Neural cell (in vitro differentiated cells): ENCODE results near the gene CCDC12. TPM values are rescaled to one million over a fixed set of nuclear protein-coding genes. Genes with fewer than 3 reads are reported as not detected.

ENCODE experiments used
- H2AFZ ChIP-seq: fragments of 200-600, 300-800 bp; sonication (generic), shearing (Covaris generic); 2 replicates; pipeline ENCODE4 v1.6.0; 2014; ENCODE audit warnings: low read depth, mild to moderate bottlenecking, antibody characterized with exemption, low read length, moderate library complexity
- H3F3A ChIP-seq: fragments of 200-600 bp; shearing (Covaris generic); 2 replicates; pipeline ENCODE4 v1.6.1; 2016; ENCODE audit warnings: mild to moderate bottlenecking, moderate library complexity, mixed read lengths, antibody characterized with exemption, low read length; ENCODE audit not compliant: insufficient read depth, poor library complexity, severe bottlenecking
- H3K27ac ChIP-seq: fragments of 200-600, 300-800 bp; sonication (generic), shearing (Covaris generic); 2 replicates; pipeline ENCODE4 v1.5.1; 2014; ENCODE audit warnings: mild to moderate bottlenecking, low read length, moderate library complexity
- H3K27me3 ChIP-seq: fragments of 300-800, 200-600 bp; sonication (generic), shearing (Covaris generic); 2 replicates; pipeline ENCODE4 v1.6.0; 2014; ENCODE audit warnings: mild to moderate bottlenecking, low read depth, low read length, moderate library complexity; ENCODE audit not compliant: insufficient read depth
- H3K36me3 ChIP-seq: fragments of 300-800, 200-600 bp; sonication (generic), shearing (Covaris generic); 2 replicates; pipeline ENCODE4 v1.5.1; 2014; ENCODE audit warnings: mild to moderate bottlenecking, antibody characterized with exemption, low read length, moderate library complexity; ENCODE audit not compliant: insufficient read depth
- H3K4me2 ChIP-seq: fragments of 300-800, 200-600 bp; sonication (generic), shearing (Covaris generic); 2 replicates; pipeline ENCODE4 v1.6.0; 2014; ENCODE audit warnings: mild to moderate bottlenecking, low read length
- H3K4me3 ChIP-seq: fragments of 300-800, 200-600 bp; sonication (generic), shearing (Covaris generic); 2 replicates; pipeline ENCODE4 v1.5.1; 2014; ENCODE audit warnings: mild to moderate bottlenecking, low read length, moderate library complexity
- H3K79me2 ChIP-seq: fragments of 200-600 bp; shearing (Covaris generic); replicated peaks from 2 replicates; pipeline ENCODE4 v1.6.0; 2014; ENCODE audit warnings: mild to moderate bottlenecking, low read length, moderate library complexity; ENCODE audit not compliant: insufficient read depth
- H3K9ac ChIP-seq: fragments of 300-800, 200-600 bp; sonication (generic), shearing (Covaris generic); 2 replicates; pipeline ENCODE4 v1.6.1; 2016; ENCODE audit warnings: mild to moderate bottlenecking, low read length, mixed read lengths
- H3K9me2 ChIP-seq: fragments of 200-600 bp; shearing (Covaris generic); 2 replicates; pipeline ENCODE4 v1.6.1; 2016; ENCODE audit warnings: mild to moderate bottlenecking, low read length, mixed read lengths; ENCODE audit not compliant: insufficient read depth
- H3K9me3 ChIP-seq: fragments of 200-600, 300-800 bp; sonication (generic), shearing (Covaris generic); 2 replicates; pipeline ENCODE4 v1.6.1; 2016; ENCODE audit warnings: mild to moderate bottlenecking, mixed run types, low read length, moderate library complexity, mixed read lengths
- H4K20me1 ChIP-seq: fragments of 200-600 bp; shearing (Covaris generic); 2 replicates; pipeline ENCODE4 v1.6.1; 2016; ENCODE audit warnings: mild to moderate bottlenecking, mixed run types; ENCODE audit not compliant: insufficient read depth
- EP300 ChIP-seq: fragments of 450-650 bp; conservative IDR thresholded peaks from 2 replicates; pipeline ENCODE4 v1.6.1; 2014; ENCODE audit warnings: antibody characterized with exemption, mild to moderate bottlenecking, moderate library complexity; ENCODE audit not compliant: poor library complexity, severe bottlenecking
- EZH2 ChIP-seq: fragments of 200-600, 300-800 bp; shearing (Covaris generic), sonication (generic); IDR thresholded peaks from 2 replicates; pipeline ENCODE4 v1.6.1; 2014; ENCODE audit warnings: antibody characterized with exemption, low read length, borderline replicate concordance, mild to moderate bottlenecking; ENCODE audit not compliant: insufficient read depth, poor library complexity, severe bottlenecking
- MXI1 ChIP-seq: fragments of 450-650 bp; conservative IDR thresholded peaks from 2 replicates; pipeline ENCODE4 v1.6.1; 2014; ENCODE audit warnings: antibody characterized with exemption, mild to moderate bottlenecking; ENCODE audit not compliant: poor library complexity, severe bottlenecking
- POLR2AphosphoS5 ChIP-seq: IDR thresholded peaks from 2 replicates; pipeline ENCODE4 v1.6.1; 2012
- RAD21 ChIP-seq: fragments of 450-650 bp; conservative IDR thresholded peaks from 2 replicates; pipeline ENCODE4 v1.6.1; 2014; ENCODE audit warnings: antibody characterized with exemption, mild to moderate bottlenecking, moderate library complexity
- SMC3 ChIP-seq: fragments of 450-650 bp; conservative IDR thresholded peaks from 2 replicates; pipeline ENCODE4 v1.6.1; 2014; ENCODE audit warnings: antibody characterized with exemption, mild to moderate bottlenecking, moderate library complexity; ENCODE audit not compliant: poor library complexity
- TAF1 ChIP-seq: IDR thresholded peaks from 2 replicates; pipeline ENCODE4 v1.6.1; 2012; ENCODE audit warnings: low read depth
- polyA plus RNA-seq: library from polyadenylated mRNA; depleted of rRNA; stranded (reverse); fragments of >200 nt; gene quantifications from 2 replicates; pipeline ENCODE4 v1.2.3, GENCODE V29; 2014
- TF ChIP-seq, protein P1 (sequence below): fragments of 450-650 bp; IDR thresholded peaks from 2 replicates; pipeline ENCODE4 v1.5.1; 2014; ENCODE audit warnings: antibody characterized with exemption, mild to moderate bottlenecking, moderate library complexity; ENCODE audit not compliant: poor library complexity, severe bottlenecking
- TF ChIP-seq, protein P2 (sequence below): IDR thresholded peaks from 2 replicates; pipeline ENCODE4 v1.6.1; 2012; ENCODE audit warnings: borderline replicate concordance

Gene CCDC12
- polyA plus RNA-seq, 1 donor from 2014 or later, result 46.4 TPM

DNA sequence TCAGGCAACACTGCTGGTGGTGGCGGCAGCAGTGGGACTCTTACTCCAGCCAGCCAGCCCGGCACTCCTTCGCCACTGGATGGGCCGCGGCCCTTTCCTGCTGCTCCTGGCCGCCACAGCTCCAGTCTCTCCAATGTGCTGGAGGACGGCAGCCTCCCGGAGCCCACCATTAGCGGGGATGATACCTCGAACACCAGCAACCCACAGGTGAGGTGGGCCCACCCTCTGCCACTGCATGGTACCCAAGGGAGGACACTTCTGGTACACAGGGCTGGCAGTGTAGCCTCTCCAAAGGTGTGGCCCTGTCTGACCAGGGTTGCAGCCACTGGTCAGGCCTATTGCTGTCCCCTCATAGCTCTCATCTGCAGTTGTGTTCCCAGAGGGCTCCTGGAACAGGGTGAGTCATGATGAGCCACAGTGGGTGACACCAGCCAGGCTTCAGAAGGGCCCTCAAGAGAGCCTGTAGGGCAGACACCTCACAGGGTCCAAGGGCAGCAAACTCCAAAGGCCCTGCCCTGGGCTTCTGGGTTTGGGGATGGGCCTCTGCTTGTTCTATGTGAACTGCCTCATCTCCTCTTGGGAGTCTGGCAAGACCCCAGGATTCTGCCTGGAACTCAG lies 23.8 kb upstream of the CCDC12 start:
- H3K36me3 ChIP-seq, result no peaks in the 10 kb centered on the region
- no peak overlapping the region for H2AFZ ChIP-seq
- H3K4me3 ChIP-seq, result no peak overlapping the region
- no peak overlapping the region for H3K9ac ChIP-seq
- H3K9me2 ChIP-seq, result no peaks in the 10 kb centered on the region
- H3F3A ChIP-seq, result no peaks in the 10 kb centered on the region
- no peaks in the 10 kb centered on the region for H3K9me3 ChIP-seq
- no peaks in the 10 kb centered on the region for H3K79me2 ChIP-seq
- no peak overlapping the region for H3K4me2 ChIP-seq
- TF ChIP-seq, protein P1, sequence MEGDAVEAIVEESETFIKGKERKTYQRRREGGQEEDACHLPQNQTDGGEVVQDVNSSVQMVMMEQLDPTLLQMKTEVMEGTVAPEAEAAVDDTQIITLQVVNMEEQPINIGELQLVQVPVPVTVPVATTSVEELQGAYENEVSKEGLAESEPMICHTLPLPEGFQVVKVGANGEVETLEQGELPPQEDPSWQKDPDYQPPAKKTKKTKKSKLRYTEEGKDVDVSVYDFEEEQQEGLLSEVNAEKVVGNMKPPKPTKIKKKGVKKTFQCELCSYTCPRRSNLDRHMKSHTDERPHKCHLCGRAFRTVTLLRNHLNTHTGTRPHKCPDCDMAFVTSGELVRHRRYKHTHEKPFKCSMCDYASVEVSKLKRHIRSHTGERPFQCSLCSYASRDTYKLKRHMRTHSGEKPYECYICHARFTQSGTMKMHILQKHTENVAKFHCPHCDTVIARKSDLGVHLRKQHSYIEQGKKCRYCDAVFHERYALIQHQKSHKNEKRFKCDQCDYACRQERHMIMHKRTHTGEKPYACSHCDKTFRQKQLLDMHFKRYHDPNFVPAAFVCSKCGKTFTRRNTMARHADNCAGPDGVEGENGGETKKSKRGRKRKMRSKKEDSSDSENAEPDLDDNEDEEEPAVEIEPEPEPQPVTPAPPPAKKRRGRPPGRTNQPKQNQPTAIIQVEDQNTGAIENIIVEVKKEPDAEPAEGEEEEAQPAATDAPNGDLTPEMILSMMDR, result no peak
- TF ChIP-seq, protein P2, sequence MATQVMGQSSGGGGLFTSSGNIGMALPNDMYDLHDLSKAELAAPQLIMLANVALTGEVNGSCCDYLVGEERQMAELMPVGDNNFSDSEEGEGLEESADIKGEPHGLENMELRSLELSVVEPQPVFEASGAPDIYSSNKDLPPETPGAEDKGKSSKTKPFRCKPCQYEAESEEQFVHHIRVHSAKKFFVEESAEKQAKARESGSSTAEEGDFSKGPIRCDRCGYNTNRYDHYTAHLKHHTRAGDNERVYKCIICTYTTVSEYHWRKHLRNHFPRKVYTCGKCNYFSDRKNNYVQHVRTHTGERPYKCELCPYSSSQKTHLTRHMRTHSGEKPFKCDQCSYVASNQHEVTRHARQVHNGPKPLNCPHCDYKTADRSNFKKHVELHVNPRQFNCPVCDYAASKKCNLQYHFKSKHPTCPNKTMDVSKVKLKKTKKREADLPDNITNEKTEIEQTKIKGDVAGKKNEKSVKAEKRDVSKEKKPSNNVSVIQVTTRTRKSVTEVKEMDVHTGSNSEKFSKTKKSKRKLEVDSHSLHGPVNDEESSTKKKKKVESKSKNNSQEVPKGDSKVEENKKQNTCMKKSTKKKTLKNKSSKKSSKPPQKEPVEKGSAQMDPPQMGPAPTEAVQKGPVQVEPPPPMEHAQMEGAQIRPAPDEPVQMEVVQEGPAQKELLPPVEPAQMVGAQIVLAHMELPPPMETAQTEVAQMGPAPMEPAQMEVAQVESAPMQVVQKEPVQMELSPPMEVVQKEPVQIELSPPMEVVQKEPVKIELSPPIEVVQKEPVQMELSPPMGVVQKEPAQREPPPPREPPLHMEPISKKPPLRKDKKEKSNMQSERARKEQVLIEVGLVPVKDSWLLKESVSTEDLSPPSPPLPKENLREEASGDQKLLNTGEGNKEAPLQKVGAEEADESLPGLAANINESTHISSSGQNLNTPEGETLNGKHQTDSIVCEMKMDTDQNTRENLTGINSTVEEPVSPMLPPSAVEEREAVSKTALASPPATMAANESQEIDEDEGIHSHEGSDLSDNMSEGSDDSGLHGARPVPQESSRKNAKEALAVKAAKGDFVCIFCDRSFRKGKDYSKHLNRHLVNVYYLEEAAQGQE, result no peak
- no peak for TF ChIP-seq RAD21
- TF ChIP-seq POLR2AphosphoS5, result no peak
- no peak for TF ChIP-seq EZH2
- TF ChIP-seq TAF1, result no peak
- no peak for TF ChIP-seq MXI1
- no peak for TF ChIP-seq EP300
- TF ChIP-seq SMC3, result no peak
- H4K20me1 ChIP-seq, result no peaks in the 10 kb centered on the region
- no peak overlapping the region for H3K27ac ChIP-seq
- no peaks in the 10 kb centered on the region for H3K27me3 ChIP-seq

DNA sequence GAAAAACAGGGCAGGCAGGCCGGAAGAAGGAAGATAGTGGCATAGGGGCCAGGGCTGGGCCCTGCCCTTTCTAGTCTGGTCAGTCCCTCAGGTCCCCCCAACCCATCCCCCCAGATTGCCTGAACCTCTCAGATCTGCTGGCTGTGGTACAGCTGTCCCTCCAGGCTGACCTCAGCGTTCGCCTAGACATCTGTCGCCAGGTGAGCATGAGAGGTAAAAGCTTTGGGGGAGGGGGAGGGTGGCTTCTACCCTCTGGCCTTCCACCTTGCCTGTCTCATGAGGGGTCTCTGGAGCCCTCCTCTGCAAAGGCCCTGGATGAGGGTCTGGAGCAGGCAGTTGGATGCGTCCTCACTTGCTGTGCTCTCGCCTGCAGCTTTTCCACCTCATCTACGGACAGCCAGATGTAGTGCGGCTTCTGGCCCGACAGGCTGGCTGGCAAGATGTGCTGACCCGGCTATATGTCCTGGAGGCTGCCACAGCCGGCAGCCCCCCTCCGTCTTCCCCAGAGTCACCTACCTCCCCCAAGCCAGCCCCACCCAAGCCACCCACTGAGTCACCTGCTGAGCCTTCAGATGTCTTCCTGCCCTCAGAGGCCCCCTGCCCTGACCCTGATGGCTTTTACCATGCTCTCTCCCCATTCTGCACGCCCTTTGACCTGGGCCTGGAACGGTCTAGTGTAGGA lies 23.1 kb upstream of the CCDC12 start:
- no peak overlapping the region for H3K27ac ChIP-seq
- no peaks in the 10 kb centered on the region for H3K36me3 ChIP-seq
- H3F3A ChIP-seq, result no peaks in the 10 kb centered on the region
- no peaks in the 10 kb centered on the region for H3K79me2 ChIP-seq
- no peaks in the 10 kb centered on the region for H3K9me2 ChIP-seq
- H3K27me3 ChIP-seq, result no peaks in the 10 kb centered on the region
- no peak overlapping the region for H3K4me3 ChIP-seq
- no peaks in the 10 kb centered on the region for H3K9me3 ChIP-seq
- no peak overlapping the region for H3K4me2 ChIP-seq
- H3K9ac ChIP-seq, result no peak overlapping the region
- no peak overlapping the region for H2AFZ ChIP-seq
- no peaks in the 10 kb centered on the region for H4K20me1 ChIP-seq
- TF ChIP-seq SMC3, result no peak
- TF ChIP-seq, protein P2, result no peak
